SK-N-SH (cell line): ENCODE measurements around the gene MGAT4B. TPM values are rescaled to one million over a fixed set of nuclear protein-coding genes. Genes with fewer than 3 reads are reported as not detected.

ENCODE experiments used
- CTCF ChIA-PET: fragments of 300-600, 350-600 bp; formaldehyde crosslinking; extraction: SDS; loops from one replicate; lab custom pipeline; 2021; lab: Yijun Ruan, JAX
- POLR2A ChIA-PET: fragments of 350-600 bp; sonication (Branson Sonifier 250); formaldehyde crosslinking; extraction: SDS; loops from one replicate; lab custom pipeline; 2020; ENCODE audit warnings: antibody characterized with exemption, inconsistent platforms; lab: Yijun Ruan, JAX
- DNase-seq: peaks from one replicate; pipeline ENCODE4 v3.0.0; 2012
- H2AFZ ChIP-seq: fragments of 200-600 bp; sonication (generic); 2 replicates; pipeline ENCODE4 v1.8.1; 2016; ENCODE audit warnings: antibody characterized with exemption, mild to moderate bottlenecking, low read depth
- H3F3A ChIP-seq: fragments of 200-600 bp; sonication (generic); replicated peaks from 2 replicates; pipeline ENCODE3; 2016; ENCODE audit warnings: antibody characterized with exemption, mild to moderate bottlenecking; ENCODE audit not compliant: insufficient read depth
- H3K27ac ChIP-seq, 2 experiments: fragments of 200-500 bp in 1 of 2; fragments of 200-600 bp in 1 of 2; sonication (Bioruptor generic) in 1 of 2; sonication (generic), shearing (Covaris generic) in 1 of 2; 2 replicates each; pipeline versions ENCODE4 v1.5.1 to v1.6.1; 2014 to 2016; ENCODE audit warnings: low read depth in 2 of 2, inconsistent platforms in 1 of 2, low read length in 1 of 2, mild to moderate bottlenecking in 1 of 2, mixed read lengths in 1 of 2
- H3K27me3 ChIP-seq: fragments of 200-600 bp; sonication (generic), shearing (Covaris generic); 2 replicates; pipeline ENCODE4 v1.6.1; 2016; ENCODE audit warnings: mixed run types; ENCODE audit not compliant: insufficient read depth
- H3K36me3 ChIP-seq, 2 experiments: fragments of 200-500 bp in 1 of 2; fragments of 200-600 bp in 1 of 2; sonication (Bioruptor generic) in 1 of 2; sonication (generic) in 1 of 2; replicated peaks in 1 of 2; 2 replicates each; pipeline versions ENCODE3 to v1.5.1; 2014 to 2016; ENCODE audit warnings: low read length in 1 of 2, mild to moderate bottlenecking in 1 of 2; ENCODE audit not compliant: insufficient read depth in 2 of 2, control insufficient read depth in 1 of 2
- H3K4me1 ChIP-seq, 2 experiments: fragments of 200-500 bp in 1 of 2; fragments of 200-600 bp in 1 of 2; sonication (Bioruptor generic) in 1 of 2; sonication (generic), shearing (Covaris generic) in 1 of 2; 2 replicates each; pipeline versions ENCODE4 v1.5.1 to v1.6.1; 2014 to 2016; ENCODE audit warnings: low read depth in 1 of 2, low read length in 1 of 2, mixed run types in 1 of 2; ENCODE audit not compliant: insufficient read depth in 2 of 2, control insufficient read depth in 1 of 2
- H3K4me2 ChIP-seq: fragments of 200-600 bp; sonication (generic), shearing (Covaris generic); 2 replicates; pipeline ENCODE4 v1.6.1; 2017; ENCODE audit warnings: mixed run types
- H3K4me3 ChIP-seq, 2 experiments: fragments of 200-500 bp in 1 of 2; fragments of 200-600 bp in 1 of 2; sonication (Bioruptor generic) in 1 of 2; sonication (generic), shearing (Covaris generic) in 1 of 2; 2 replicates each; pipeline versions ENCODE4 v1.5.1 to v1.8.1; 2014 to 2016; ENCODE audit warnings: low read depth in 2 of 2, inconsistent platforms in 1 of 2, low read length in 1 of 2, mild to moderate bottlenecking in 1 of 2, mixed read lengths in 1 of 2, moderate library complexity in 1 of 2
- H3K79me2 ChIP-seq: fragments of 200-600 bp; sonication (generic); 2 replicates; pipeline ENCODE4 v1.8.1; 2017; ENCODE audit warnings: mild to moderate bottlenecking; ENCODE audit not compliant: insufficient read depth
- H3K9ac ChIP-seq: fragments of 200-600 bp; sonication (generic); 2 replicates; pipeline ENCODE4 v1.6.1; 2017; ENCODE audit warnings: mixed run types
- H3K9me2 ChIP-seq: fragments of 200-600 bp; sonication (generic); 2 replicates; pipeline ENCODE4 v1.6.1; 2017; ENCODE audit warnings: mixed run types
- H3K9me3 ChIP-seq: fragments of 200-600 bp; sonication (generic); 2 replicates; pipeline ENCODE4 v1.6.1; 2017; ENCODE audit warnings: mixed run types, mild to moderate bottlenecking, moderate library complexity
- H4K20me1 ChIP-seq: fragments of 200-600 bp; sonication (generic); 2 replicates; pipeline ENCODE4 v1.6.1; 2017; ENCODE audit warnings: mild to moderate bottlenecking, mixed run types; ENCODE audit not compliant: insufficient read depth
- ELF1 ChIP-seq: IDR thresholded peaks from 2 replicates; pipeline ENCODE4 v1.4.0; 2012
- EP300 ChIP-seq, 2 experiments: IDR thresholded peaks; 2 replicates each; pipeline versions ENCODE4 v1.4.0 to v1.6.1; 2012; ENCODE audit warnings: borderline replicate concordance in 1 of 2, low read depth in 1 of 2, low read length in 1 of 2
- FOXJ3 ChIP-seq: sonication (generic); formaldehyde crosslinking; IDR thresholded peaks from 2 replicates; pipeline ENCODE4 v1.5.1; 2020; ENCODE audit warnings: mild to moderate bottlenecking, missing genetic modification reagents
- FOXM1 ChIP-seq: IDR thresholded peaks from 2 replicates; pipeline ENCODE4 v1.4.0; 2012; ENCODE audit warnings: low read depth, mild to moderate bottlenecking
- GATA2 ChIP-seq: sonication (generic); formaldehyde crosslinking; IDR thresholded peaks from 2 replicates; pipeline ENCODE4 v1.5.0; 2020; ENCODE audit warnings: mild to moderate bottlenecking, missing genetic modification reagents
- MXI1 ChIP-seq: IDR thresholded peaks from 2 replicates; pipeline ENCODE4 v1.6.1; 2012; ENCODE audit warnings: mild to moderate bottlenecking, low read depth, low read length, improper control_type of control experiment
- NFIC ChIP-seq: IDR thresholded peaks from 2 replicates; pipeline ENCODE4 v1.4.0; 2012; ENCODE audit warnings: borderline replicate concordance
- POLR2AphosphoS5 ChIP-seq: IDR thresholded peaks from 2 replicates; pipeline ENCODE4 v1.6.1; 2012; ENCODE audit warnings: low read depth, low read length
- RAD21 ChIP-seq: IDR thresholded peaks from 2 replicates; pipeline ENCODE4 v1.6.1; 2012; ENCODE audit warnings: mild to moderate bottlenecking, low read length
- RCOR1 ChIP-seq: fragments of 150-350 bp; IDR thresholded peaks from 2 replicates; pipeline ENCODE4 v1.6.1; 2017; ENCODE audit warnings: antibody characterized with exemption, low read length
- RXRA ChIP-seq: IDR thresholded peaks from 2 replicates; pipeline ENCODE4 v1.4.0; 2012; ENCODE audit warnings: low read depth, mild to moderate bottlenecking, borderline replicate concordance
- SMC3 ChIP-seq: IDR thresholded peaks from 2 replicates; pipeline ENCODE4 v1.6.1; 2012; ENCODE audit warnings: low read depth, low read length, improper control_type of control experiment
- TAF1 ChIP-seq: IDR thresholded peaks from 2 replicates; pipeline ENCODE4 v1.6.1; 2012; ENCODE audit warnings: low read depth, mild to moderate bottlenecking, low read length, moderate library complexity, borderline replicate concordance
- TEAD4 ChIP-seq: IDR thresholded peaks from 2 replicates; pipeline ENCODE4 v1.4.0; 2012; ENCODE audit warnings: mild to moderate bottlenecking, borderline replicate concordance; ENCODE audit not compliant: insufficient read depth
- WGBS: methylation state at CpG from one replicate; pipeline ENCODE4 v1.1.6; 2017; ENCODE audit warnings: low lambda C conversion rate; 5-methylcytosine and 5-hydroxymethylcytosine counted together
- polyA plus RNA-seq, 3 experiments: library from polyadenylated mRNA; depleted of rRNA; stranded (reverse); fragments of >200 nt; gene quantifications; 2 replicates each; pipeline ENCODE4 v1.2.3, GENCODE V29; 2012
- TF ChIP-seq, protein P1 (sequence below): fragments of 200-600 bp; sonication (generic); IDR thresholded peaks from 2 replicates; pipeline ENCODE4 v1.6.1; 2017; ENCODE audit warnings: antibody characterized with exemption, mild to moderate bottlenecking, moderate library complexity
- TF ChIP-seq, protein P2 (sequence below): IDR thresholded peaks from 2 replicates; pipeline ENCODE4 v1.4.0; 2012; ENCODE audit warnings: low read depth
- TF ChIP-seq, protein P3 (sequence below): IDR thresholded peaks from 2 replicates; pipeline ENCODE4; 2012
- TF ChIP-seq, protein P4 (sequence below): IDR thresholded peaks from 2 replicates; pipeline ENCODE4 v1.6.1; 2012; ENCODE audit warnings: mild to moderate bottlenecking, low read depth, low read length, moderate library complexity
- TF ChIP-seq, protein P5 (sequence below): IDR thresholded peaks from 2 replicates; pipeline ENCODE4 v1.4.0; 2012; ENCODE audit warnings: low read depth, borderline replicate concordance

The MGAT4B gene
- polyA plus RNA-seq, 1 of the 3 experiments (the other 2 are of a cell fraction): 190 TPM

DNA sequence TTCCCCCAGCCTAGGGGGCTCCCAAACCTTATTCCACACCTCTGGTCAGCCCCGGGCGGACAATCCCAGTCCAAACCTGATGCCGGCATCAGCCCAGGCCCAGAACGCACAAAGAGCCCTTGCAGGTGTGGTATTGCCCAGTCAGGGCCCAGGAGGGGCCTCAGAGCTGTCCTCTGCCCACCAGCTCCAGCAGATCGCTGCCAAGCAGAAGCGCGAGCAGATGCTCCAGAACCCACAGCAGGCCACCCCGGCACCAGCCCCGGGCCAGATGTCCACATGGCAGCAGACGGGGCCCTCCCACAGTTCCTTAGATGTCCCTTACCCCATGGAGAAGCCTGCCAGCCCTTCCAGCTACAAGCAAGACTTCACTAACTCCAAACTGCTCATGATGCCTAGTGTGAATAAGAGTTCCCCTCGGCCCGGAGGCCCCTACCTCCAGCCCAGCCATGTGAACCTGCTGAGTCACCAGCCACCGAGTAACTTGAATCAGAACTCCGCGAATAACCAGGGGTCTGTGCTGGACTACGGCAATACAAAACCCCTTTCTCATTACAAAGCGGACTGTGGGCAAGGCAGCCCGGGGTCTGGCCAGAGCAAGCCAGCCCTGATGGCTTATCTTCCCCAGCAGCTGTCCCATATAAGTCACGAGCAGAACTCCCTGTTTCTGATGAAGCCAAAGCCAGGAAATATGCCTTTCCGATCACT is 40.5 kb downstream of the MGAT4B start (continued):
- TF ChIP-seq, protein P1, sequence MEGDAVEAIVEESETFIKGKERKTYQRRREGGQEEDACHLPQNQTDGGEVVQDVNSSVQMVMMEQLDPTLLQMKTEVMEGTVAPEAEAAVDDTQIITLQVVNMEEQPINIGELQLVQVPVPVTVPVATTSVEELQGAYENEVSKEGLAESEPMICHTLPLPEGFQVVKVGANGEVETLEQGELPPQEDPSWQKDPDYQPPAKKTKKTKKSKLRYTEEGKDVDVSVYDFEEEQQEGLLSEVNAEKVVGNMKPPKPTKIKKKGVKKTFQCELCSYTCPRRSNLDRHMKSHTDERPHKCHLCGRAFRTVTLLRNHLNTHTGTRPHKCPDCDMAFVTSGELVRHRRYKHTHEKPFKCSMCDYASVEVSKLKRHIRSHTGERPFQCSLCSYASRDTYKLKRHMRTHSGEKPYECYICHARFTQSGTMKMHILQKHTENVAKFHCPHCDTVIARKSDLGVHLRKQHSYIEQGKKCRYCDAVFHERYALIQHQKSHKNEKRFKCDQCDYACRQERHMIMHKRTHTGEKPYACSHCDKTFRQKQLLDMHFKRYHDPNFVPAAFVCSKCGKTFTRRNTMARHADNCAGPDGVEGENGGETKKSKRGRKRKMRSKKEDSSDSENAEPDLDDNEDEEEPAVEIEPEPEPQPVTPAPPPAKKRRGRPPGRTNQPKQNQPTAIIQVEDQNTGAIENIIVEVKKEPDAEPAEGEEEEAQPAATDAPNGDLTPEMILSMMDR: no peak
- TF ChIP-seq MXI1 (no peak), RAD21 (no peak), NFIC (no peak)
- TF ChIP-seq, protein P2, sequence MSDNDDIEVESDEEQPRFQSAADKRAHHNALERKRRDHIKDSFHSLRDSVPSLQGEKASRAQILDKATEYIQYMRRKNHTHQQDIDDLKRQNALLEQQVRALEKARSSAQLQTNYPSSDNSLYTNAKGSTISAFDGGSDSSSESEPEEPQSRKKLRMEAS: peak; percentile 57
- TF ChIP-seq, all 33 proteins: peak for 2

DNA sequence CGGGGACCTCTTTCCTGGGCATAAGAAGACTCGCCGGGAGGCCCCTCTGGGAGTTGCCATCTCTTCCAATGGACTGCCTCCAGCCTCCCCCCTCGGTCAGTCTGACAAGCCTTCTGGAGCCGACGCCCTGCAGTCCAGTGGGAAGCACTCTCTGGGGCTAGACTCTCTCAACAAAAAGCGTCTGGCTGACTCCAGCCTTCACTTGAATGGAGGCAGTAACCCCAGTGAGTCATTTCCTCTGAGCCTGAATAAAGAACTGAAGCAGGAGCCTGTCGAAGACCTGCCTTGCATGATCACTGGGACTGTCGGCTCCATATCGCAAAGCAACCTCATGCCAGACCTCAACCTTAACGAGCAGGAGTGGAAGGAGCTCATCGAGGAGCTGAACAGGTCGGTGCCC is 41.3 kb downstream of the MGAT4B start:
- H3K9me2 ChIP-seq: no peaks in the 10 kb centered on the region
- 27% methylated on average over 11 of the region's 13 CpGs for WGBS
- H3K4me1 ChIP-seq: peaks cover 38 to 50% of the 10 kb centered on the region in 2 experiments
- H3K27me3 ChIP-seq: no peaks in the 10 kb centered on the region
- peaks cover 74% of the 10 kb centered on the region for H3K79me2 ChIP-seq
- H2AFZ ChIP-seq: no peak overlapping the region
- peak overlapping the region; percentile 71 to 88 for H3K27ac ChIP-seq
- H3K4me2 ChIP-seq: peak overlapping the region; percentile 72
- peak; percentile 8 for DNase-seq
- H3K9ac ChIP-seq: peak overlapping the region; percentile 47; the same call in 1 of the 2 replicates
- CTCF ChIA-PET: interaction anchor here (0.7 to 2.2 kb wide), 2 partner anchors 10 to 1934 kb away, joined by 3 to 7 read pairs; no protein-coding TSS in a partner anchor
- H3K36me3 ChIP-seq: peaks cover 18 to 24% of the 10 kb centered on the region in 2 experiments
- POLR2A ChIA-PET: interaction anchor here (1.2 kb wide), 1 partner anchor 15 kb away, joined by 4 read pairs; no protein-coding TSS in a partner anchor
- H3K9me3 ChIP-seq: no peaks in the 10 kb centered on the region
- H3K4me3 ChIP-seq: no peak overlapping the region; a peak in 1 of 4 replicates
- peaks cover 44% of the 10 kb centered on the region for H3F3A ChIP-seq
- H4K20me1 ChIP-seq: peaks cover 28% of the 10 kb centered on the region
- TF ChIP-seq, protein P2: peak; percentile 88
- TF ChIP-seq RCOR1 (no peak), ELF1 (no peak), TAF1 (no peak; the same call in 1 of the 2 replicates), SMC3 (no peak), RXRA (no peak), RAD21 (no peak), EP300 (IDR thresholded peaks at IDR 0.05; ENCODE audit: borderline replicate concordance in 1 of 2, low read depth in 1 of 2, low read length in 1 of 2) (peak in 1 of 2 experiments; percentile 36; a peak in 1 of 4 replicates), TEAD4 (no peak), FOXJ3 (CRISPR knock-in tag) (no peak), POLR2AphosphoS5 (no peak), GATA2 (CRISPR knock-in tag) (no peak), FOXM1 (no peak)
- TF ChIP-seq, protein P3, sequence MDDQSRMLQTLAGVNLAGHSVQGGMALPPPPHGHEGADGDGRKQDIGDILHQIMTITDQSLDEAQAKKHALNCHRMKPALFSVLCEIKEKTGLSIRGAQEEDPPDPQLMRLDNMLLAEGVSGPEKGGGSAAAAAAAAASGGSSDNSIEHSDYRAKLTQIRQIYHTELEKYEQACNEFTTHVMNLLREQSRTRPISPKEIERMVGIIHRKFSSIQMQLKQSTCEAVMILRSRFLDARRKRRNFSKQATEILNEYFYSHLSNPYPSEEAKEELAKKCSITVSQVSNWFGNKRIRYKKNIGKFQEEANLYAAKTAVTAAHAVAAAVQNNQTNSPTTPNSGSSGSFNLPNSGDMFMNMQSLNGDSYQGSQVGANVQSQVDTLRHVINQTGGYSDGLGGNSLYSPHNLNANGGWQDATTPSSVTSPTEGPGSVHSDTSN: peak; percentile 34
- TF ChIP-seq, protein P1: 0 out of 2 replicates have a peak, but pooled peaks have one; percentile 9
- TF ChIP-seq, protein P4, sequence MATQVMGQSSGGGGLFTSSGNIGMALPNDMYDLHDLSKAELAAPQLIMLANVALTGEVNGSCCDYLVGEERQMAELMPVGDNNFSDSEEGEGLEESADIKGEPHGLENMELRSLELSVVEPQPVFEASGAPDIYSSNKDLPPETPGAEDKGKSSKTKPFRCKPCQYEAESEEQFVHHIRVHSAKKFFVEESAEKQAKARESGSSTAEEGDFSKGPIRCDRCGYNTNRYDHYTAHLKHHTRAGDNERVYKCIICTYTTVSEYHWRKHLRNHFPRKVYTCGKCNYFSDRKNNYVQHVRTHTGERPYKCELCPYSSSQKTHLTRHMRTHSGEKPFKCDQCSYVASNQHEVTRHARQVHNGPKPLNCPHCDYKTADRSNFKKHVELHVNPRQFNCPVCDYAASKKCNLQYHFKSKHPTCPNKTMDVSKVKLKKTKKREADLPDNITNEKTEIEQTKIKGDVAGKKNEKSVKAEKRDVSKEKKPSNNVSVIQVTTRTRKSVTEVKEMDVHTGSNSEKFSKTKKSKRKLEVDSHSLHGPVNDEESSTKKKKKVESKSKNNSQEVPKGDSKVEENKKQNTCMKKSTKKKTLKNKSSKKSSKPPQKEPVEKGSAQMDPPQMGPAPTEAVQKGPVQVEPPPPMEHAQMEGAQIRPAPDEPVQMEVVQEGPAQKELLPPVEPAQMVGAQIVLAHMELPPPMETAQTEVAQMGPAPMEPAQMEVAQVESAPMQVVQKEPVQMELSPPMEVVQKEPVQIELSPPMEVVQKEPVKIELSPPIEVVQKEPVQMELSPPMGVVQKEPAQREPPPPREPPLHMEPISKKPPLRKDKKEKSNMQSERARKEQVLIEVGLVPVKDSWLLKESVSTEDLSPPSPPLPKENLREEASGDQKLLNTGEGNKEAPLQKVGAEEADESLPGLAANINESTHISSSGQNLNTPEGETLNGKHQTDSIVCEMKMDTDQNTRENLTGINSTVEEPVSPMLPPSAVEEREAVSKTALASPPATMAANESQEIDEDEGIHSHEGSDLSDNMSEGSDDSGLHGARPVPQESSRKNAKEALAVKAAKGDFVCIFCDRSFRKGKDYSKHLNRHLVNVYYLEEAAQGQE: peak; percentile 28; the same call in 1 of the 2 replicates
- TF ChIP-seq, protein P5, sequence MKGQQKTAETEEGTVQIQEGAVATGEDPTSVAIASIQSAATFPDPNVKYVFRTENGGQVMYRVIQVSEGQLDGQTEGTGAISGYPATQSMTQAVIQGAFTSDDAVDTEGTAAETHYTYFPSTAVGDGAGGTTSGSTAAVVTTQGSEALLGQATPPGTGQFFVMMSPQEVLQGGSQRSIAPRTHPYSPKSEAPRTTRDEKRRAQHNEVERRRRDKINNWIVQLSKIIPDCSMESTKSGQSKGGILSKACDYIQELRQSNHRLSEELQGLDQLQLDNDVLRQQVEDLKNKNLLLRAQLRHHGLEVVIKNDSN: no peak
